ENCODE measurements around the gene GNAI2. TPM values are rescaled to one million over a fixed set of nuclear protein-coding genes. Genes with fewer than 3 reads are reported as not detected.
A peak's percentile ranks its signal among the peaks of the same experiment; 100 is the strongest.
"Not testable (repeated sequence)": the region's sequence is repeated elsewhere in the genome, so short reads cannot be mapped to it uniquely, and the experiment has no call there.

The GNAI2 gene
- total RNA-seq, 8 experiments from 2014 or later = 65.9 to 163 (median 100) TPM

DNA sequence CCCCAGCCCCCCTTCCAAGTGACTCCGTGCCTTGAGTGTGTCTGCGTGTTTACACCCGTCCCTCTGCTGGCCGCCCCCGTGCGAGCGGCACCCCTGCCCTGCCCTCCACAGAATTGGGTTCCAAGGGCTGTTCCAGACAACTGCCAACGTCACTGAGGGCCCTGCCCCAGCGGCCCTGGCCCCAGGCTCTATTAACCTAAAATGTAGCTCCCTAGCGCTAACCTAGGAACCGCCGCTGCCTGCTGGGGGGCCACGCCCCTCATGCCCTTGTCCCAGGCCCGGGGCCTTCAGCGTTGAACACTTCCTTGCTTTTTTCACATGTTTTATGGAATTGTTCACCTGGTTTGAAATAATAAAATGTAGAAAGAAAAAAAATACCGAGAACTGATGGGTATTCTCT is 23.0 kb downstream of the GNAI2 start:
- H3K4me3 ChIP-seq = no peak overlapping the region
- peak in 1 of 8 experiments; percentile 0 for ATAC-seq (replicated peaks in 6 of 8)
- 50 to 80% (median 70%) methylated on average over 1 to 6 of the region's 16 CpGs; no CpG with 5 or more reads in 5 of the 10 experiments for WGBS, 10 experiments
- H3K27ac ChIP-seq = peak overlapping the region; percentile 82 to 98
- peaks cover 46 to 51% of the 10 kb centered on the region in 2 donors for H3K4me1 ChIP-seq (replicated peaks in 1 of 2)
- in situ Hi-C loops (cut with MboI; ENCODE audit: low pct_unique_long_range_greater_than_20kb in 2 of 9, low sequenced_read_pairs in 9 of 9, unreplicated experiment in 9 of 9) = no loop called here

DNA sequence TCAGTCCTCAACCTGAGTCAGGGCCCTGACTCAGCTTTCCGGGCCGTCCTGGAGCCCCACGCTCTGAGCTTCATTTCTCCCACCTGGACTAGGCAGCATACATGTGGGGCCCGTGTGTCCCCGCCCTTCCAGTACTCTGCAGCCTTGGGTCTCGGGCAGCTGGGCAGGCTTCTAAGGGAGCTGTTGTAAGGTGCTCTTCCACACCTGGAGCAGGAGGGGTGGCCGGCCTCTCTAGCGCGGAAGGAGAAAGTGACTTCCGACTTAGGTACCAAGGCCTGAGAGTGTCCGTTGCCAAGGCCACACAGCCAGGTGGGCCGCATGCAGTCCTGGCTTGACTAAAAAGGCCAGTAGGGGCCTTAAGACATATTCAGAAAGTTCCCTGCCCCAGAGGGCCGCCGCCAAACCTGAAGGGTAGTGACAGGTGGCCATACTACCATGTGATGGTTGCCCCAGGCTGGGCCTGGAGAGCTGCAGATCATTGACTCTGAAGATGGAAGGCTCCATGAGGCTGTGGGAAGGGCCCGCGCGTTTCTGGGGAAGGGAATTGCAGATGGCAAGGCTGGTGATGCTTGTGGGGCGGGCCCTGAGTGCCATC is 23.5 kb downstream of the GNAI2 start:
- peak in 1 of 8 experiments; percentile 2 for ATAC-seq (replicated peaks in 6 of 8)
- H3K4me1 ChIP-seq (replicated peaks in 1 of 2) = peaks cover 51 to 57% of the 10 kb centered on the region in 2 donors

GRCh38 chr3:50260027-50260941 is 24.3 kb downstream of the GNAI2 start:
- Histone ChIP-seq H3K4me1 (replicated peaks in 1 of 2) (peaks cover 57 to 63% of the 10 kb centered on the region in 2 donors), H3K27ac (peak overlapping the region; percentile 98 to 100), H3K4me3 (peak overlapping the region; percentile 34 to 58 (median 44))
- WGBS, 10 experiments = 0% methylated on average over 2 to 4 of the region's 70 CpGs; no CpG with 5 or more reads in 8 of the 10 experiments
- peak; percentile 46 to 75 (median 56) for ATAC-seq (replicated peaks in 6 of 8)
- in situ Hi-C loops (cut with MboI; ENCODE audit: low pct_unique_long_range_greater_than_20kb in 2 of 9, low sequenced_read_pairs in 9 of 9, unreplicated experiment in 9 of 9) = no loop called here

More for the DNA sequence above, 23.5 kb downstream of the GNAI2 start:
- peak overlapping the region; percentile 98 to 100 for H3K27ac ChIP-seq
- in situ Hi-C loops (cut with MboI; ENCODE audit: low pct_unique_long_range_greater_than_20kb in 2 of 9, low sequenced_read_pairs in 9 of 9, unreplicated experiment in 9 of 9) = no loop called here
- peak overlapping the region in 1 of 5 donors; percentile 58 for H3K4me3 ChIP-seq
- whole genome bisulfite sequencing, 10 experiments = 40 to 100% (median 94%) methylated on average over 1 to 11 of the region's 18 CpGs; no CpG with 5 or more reads in 2 of the 10 experiments

DNA sequence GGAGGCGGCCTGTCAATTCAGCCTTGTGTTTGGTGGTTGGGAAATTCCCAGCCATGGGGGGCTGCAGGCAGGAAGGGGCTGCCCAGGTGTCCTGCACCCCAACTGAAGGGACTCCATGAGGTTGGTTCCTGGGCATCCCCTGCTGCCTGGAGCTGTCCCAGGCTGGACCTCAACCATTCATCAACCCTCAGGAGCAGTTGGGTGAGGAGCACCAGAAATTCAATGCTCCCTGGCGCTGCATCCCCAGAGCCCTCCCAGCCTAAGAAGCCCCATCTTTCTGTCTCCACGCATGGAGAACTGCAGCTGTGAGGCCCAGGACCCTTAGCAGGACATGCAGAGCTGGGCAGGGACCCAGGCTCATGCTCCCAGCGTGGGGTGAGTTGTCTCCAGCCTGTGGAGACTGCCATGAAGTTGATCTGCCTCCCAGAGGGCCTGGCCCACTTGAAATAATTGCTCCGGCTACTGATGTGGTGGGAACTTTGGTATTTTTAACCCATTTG is 25.0 kb downstream of the GNAI2 start:
- WGBS, 10 experiments = 64 to 100% (median 100%) methylated on average over 1 to 3 of the region's 5 CpGs; no CpG with 5 or more reads in 5 of the 10 experiments
- in situ Hi-C loops (cut with MboI; ENCODE audit: low pct_unique_long_range_greater_than_20kb in 2 of 9, low sequenced_read_pairs in 9 of 9, unreplicated experiment in 9 of 9) = no loop called here
- Histone ChIP-seq H3K4me1 (replicated peaks in 1 of 2) (peaks cover 65 to 70% of the 10 kb centered on the region in 2 donors), H3K27ac (peak overlapping the region; percentile 98 to 100), H3K4me3 (peak overlapping the region in 4 of 5 donors; percentile 37 to 58 (median 45))
- ATAC-seq (replicated peaks in 6 of 8) = no peak

GRCh38 chr3:50261505-50261904 is 25.5 kb downstream of the GNAI2 start:
- peaks cover 67 to 75% of the 10 kb centered on the region in 2 donors for H3K4me1 ChIP-seq (replicated peaks in 1 of 2)
- in situ Hi-C loops (cut with MboI; ENCODE audit: low pct_unique_long_range_greater_than_20kb in 2 of 9, low sequenced_read_pairs in 9 of 9, unreplicated experiment in 9 of 9) = no loop called here
- no peak overlapping the region for H3K4me3 ChIP-seq
- H3K27ac ChIP-seq = peak overlapping the region; percentile 98 to 100
- WGBS, 10 experiments = 80% methylated on average over 1 of the region's 2 CpGs; no CpG with 5 or more reads in 9 of the 10 experiments
- no peak for ATAC-seq (replicated peaks in 6 of 8)

DNA sequence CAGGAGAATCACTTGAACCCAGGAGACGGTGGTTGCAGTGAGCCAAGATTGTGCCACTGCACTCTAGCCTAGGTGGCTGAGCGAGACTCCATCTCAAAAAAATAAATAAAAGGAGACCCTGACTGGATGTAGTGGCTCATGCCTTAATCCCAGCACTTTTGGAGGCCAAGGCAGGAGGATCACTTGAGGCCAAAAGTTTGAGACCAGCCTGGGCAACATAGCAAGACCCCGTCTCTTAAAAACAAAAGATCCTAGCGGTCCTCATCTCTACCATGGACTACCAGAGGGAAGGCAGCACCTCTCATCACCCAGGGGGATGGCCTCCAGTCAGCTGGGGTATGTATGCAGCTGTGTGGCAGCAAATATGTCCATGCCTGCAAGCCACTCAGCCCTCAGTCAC is 26.2 kb downstream of the GNAI2 start:
- ATAC-seq (replicated peaks in 6 of 8); H3K4me3 ChIP-seq; in situ Hi-C loops (cut with MboI; ENCODE audit: low pct_unique_long_range_greater_than_20kb in 2 of 9, low sequenced_read_pairs in 9 of 9, unreplicated experiment in 9 of 9); H3K27ac ChIP-seq: not testable (repeated sequence)
- peaks cover 70 to 76% of the 10 kb centered on the region in 2 donors for H3K4me1 ChIP-seq (replicated peaks in 1 of 2)
- 80 to 100% (median 100%) methylated on average over 1 to 2 of the region's 4 CpGs; no CpG with 5 or more reads in 5 of the 10 experiments for WGBS, 10 experiments

GRCh38 chr3:50262778-50263177 is 26.8 kb downstream of the GNAI2 start:
- Histone ChIP-seq H3K4me1 (replicated peaks in 1 of 2) (peaks cover 70 to 76% of the 10 kb centered on the region in 2 donors), H3K27ac (no peak overlapping the region), H3K4me3 (no peak overlapping the region)
- in situ Hi-C loops (cut with MboI; ENCODE audit: low pct_unique_long_range_greater_than_20kb in 2 of 9, low sequenced_read_pairs in 9 of 9, unreplicated experiment in 9 of 9) = no loop called here
- ATAC-seq (replicated peaks in 6 of 8) = no peak
- 82 to 100% (median 89%) methylated on average over 3 to 4 of the region's 7 CpGs; no CpG with 5 or more reads in 7 of the 10 experiments for WGBS, 10 experiments

- Histone ChIP-seq H3K27ac (peak overlapping the region; percentile 82), H3K4me1 (replicated peaks in 1 of 2) (peaks cover 62 to 72% of the 10 kb centered on the region in 2 donors), H3K4me3 (no peak overlapping the region)
- 20 to 100% (median 60%) methylated on average over 1 to 4 of the region's 6 CpGs; no CpG with 5 or more reads in 3 of the 10 experiments for WGBS, 10 experiments
- in situ Hi-C loops (cut with MboI; ENCODE audit: low pct_unique_long_range_greater_than_20kb in 2 of 9, low sequenced_read_pairs in 9 of 9, unreplicated experiment in 9 of 9) = no loop called here
- no peak for ATAC-seq (replicated peaks in 6 of 8)
These were observed 27.7 kb downstream of the GNAI2 start for GRCh38 chr3:50263478-50264382.

DNA sequence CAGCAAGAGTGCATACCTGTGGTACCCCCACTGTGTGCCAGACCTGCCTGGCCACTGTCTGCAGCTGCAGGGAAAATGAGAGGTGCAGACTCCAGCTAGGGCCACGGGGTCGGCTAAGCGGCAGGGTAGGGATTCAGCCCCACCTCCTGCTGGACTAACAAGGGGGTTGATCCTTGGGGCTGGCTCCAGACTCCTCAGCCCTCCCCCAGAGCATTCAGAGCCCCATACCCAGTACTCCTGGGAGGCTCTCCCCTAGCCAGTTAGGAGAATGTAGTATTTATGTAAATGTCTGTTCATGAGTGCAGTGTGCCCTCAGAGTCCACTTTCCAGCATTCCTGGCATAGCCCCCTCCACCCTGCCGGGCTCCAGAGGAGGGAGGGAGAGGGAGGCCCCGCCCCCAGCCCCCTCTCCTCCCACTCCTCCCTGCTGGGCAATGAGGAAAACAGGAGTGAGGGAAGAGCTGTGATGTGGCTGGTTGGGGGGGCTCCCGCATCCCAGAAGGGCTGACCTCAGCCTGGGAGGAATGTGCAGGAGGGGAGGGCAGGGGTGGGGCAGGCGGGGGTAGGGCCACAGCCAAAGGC is 28.5 kb downstream of the GNAI2 start:
- peak overlapping the region; percentile 82 for H3K27ac ChIP-seq
- H3K4me3 ChIP-seq = no peak overlapping the region
- WGBS, 10 experiments = 5% methylated on average over 3 of the region's 7 CpGs; no CpG with 5 or more reads in 9 of the 10 experiments
- peak; percentile 18 to 79 (median 73) for ATAC-seq (replicated peaks in 6 of 8)
- peaks cover 54 to 72% of the 10 kb centered on the region in 2 donors for H3K4me1 ChIP-seq (replicated peaks in 1 of 2)
- in situ Hi-C loops (cut with MboI; ENCODE audit: low pct_unique_long_range_greater_than_20kb in 2 of 9, low sequenced_read_pairs in 9 of 9, unreplicated experiment in 9 of 9) = no loop called here

DNA sequence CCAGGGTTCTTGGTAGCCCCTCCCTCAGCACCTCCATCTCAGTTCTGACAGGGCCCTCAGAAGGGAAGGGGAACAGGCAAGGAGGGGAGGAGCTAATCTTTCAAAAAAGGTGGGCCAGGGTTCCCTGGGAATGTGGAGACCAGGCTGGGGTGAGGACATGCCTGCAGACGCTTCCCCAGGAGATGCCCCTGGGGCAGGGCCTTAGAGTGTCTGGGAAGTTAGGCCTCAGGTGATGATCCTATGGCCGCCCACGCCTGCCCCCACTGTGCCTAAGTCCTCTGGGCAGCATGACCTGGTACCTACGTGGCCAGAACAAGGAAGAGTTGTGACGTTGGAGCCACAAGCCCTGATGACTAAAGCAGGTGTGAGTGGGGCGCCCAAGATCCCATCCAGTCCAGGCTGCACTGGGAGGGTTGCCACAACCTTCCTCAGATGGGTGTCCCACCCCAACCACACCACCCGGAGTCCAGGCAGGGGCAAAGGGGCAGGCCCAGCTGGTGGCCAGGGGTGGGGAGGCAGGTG is 29.0 kb downstream of the GNAI2 start:
- Histone ChIP-seq H3K27ac (peak overlapping the region; percentile 80 to 82), H3K4me1 (replicated peaks in 1 of 2) (peaks cover 50 to 70% of the 10 kb centered on the region in 2 donors), H3K4me3 (no peak overlapping the region)
- WGBS, 10 experiments = no CpG with 5 or more reads among the region's 7 CpGs
- in situ Hi-C loops (cut with MboI; ENCODE audit: low pct_unique_long_range_greater_than_20kb in 2 of 9, low sequenced_read_pairs in 9 of 9, unreplicated experiment in 9 of 9) = no loop called here
- ATAC-seq (replicated peaks in 6 of 8) = no peak

- Histone ChIP-seq H3K27ac (peak overlapping the region; percentile 80 to 82), H3K4me3 (no peak overlapping the region), H3K4me1 (replicated peaks in 1 of 2) (peaks cover 46 to 66% of the 10 kb centered on the region in 2 donors)
- in situ Hi-C loops (cut with MboI; ENCODE audit: low pct_unique_long_range_greater_than_20kb in 2 of 9, low sequenced_read_pairs in 9 of 9, unreplicated experiment in 9 of 9) = no loop called here
- no peak for ATAC-seq (replicated peaks in 6 of 8)
- no CpG with 5 or more reads among the region's 1 CpG for WGBS, 10 experiments
These were observed 29.6 kb downstream of the GNAI2 start for GRCh38 chr3:50265571-50265970.

GRCh38 chr3:50266017-50266416 is 30.0 kb downstream of the GNAI2 start:
- in situ Hi-C loops (cut with MboI; ENCODE audit: low pct_unique_long_range_greater_than_20kb in 2 of 9, low sequenced_read_pairs in 9 of 9, unreplicated experiment in 9 of 9) = no loop called here
- WGBS, 10 experiments = 17 to 100% (median 62%) methylated on average over 1 to 4 of the region's 6 CpGs; no CpG with 5 or more reads in 5 of the 10 experiments
- H3K27ac ChIP-seq = no peak overlapping the region
- no peak for ATAC-seq (replicated peaks in 6 of 8)
- H3K4me3 ChIP-seq = no peak overlapping the region
- H3K4me1 ChIP-seq (replicated peaks in 1 of 2) = peaks cover 41 to 61% of the 10 kb centered on the region in 2 donors

Measured in motor neuron (in vitro differentiated cells).